NCI-H187 (cell line): ENCODE results near the gene PODXL.
A peak's percentile ranks its signal among the peaks of the same experiment; 100 is the strongest.
"Not testable (repeated sequence)": the region's sequence is repeated elsewhere in the genome, so short reads cannot be mapped to it uniquely, and the experiment has no call there.

Experiments
- DNase-seq, 2 experiments: peaks; one replicate each; lab custom pipeline; 2025; lab: John Stamatoyannopoulos, UW

PODXL gene

DNA sequence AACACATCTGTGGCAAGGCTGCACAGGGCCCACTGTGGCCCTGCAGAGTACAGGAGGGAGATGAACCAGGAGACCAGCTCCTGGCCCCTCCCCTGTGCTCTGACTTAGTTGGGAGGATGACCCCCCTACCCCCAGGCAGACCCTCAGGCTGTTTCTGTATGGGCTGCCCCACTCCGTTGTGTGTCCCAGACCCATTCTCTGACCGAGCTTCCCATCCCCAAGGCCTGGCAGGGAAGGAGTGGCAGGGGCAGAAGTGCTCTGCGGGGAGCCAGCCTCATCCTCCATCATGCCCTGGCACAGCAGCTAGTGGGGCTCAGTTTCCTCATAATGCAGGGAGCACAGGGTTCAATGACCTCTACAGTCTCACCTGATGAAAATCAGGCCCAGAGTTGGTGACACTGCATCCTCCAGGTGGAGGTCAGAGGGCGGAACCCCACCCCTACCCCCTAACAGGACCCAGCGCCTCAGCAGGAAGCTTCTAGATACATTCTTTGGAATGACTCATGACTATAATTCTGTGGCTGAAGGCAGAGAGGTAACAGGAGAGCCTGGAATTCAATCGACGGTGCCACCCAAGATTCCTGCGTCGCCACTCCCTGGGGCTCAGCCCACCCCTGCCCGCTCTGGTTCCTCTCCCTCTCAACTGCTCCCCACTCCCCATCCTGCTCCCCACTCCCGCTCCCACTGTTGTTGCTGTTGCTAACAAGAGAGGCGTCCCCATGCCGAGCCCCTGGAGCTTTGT lies 18.2 kb downstream of the PODXL start:
- DNase-seq: no peak

DNA sequence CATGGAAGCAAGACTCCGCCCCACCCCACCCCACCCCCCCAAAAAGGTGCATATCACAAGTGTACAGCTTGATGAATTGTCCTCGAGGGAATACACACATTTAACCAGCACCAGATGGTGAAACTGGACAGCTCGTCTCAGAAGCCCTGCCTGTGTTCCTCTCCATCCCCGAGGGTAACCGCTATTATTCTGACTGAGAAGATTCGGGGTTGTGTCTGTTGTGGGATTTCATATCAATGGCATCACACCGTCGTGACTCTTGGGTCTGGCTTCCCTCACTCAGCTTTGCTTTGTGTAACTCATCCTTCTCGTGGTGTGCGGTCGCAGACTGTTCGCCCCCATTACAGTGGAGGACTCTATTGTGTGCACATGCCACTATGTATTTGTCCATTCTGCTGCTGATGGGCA lies 18.9 kb downstream of the PODXL start:
- no peak for DNase-seq

DNA sequence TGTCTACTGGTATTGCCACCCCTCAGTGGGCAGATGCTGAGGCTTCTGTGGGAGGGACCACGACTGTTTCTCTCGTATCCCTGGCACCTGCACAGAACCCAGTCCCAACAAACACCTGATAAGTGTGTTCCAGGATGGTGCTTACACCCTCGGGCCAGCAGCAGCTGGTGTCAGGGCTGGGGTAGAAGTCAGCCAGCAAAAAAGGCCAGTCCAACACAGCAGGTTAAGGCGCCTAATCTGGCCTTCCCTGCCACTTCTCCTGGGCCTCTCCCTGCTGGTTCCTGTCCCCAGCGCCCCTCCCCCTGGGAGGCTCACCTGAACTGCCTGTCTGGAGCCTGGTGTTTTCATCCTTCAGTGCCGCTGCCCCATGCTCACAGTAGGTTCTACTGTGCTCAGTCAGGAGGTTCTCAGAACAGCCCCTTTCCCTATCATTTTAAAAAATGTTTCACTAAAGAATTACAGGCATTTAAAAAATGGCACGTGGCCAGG lies 20.0 kb downstream of the PODXL start:
- no peak for DNase-seq

DNA sequence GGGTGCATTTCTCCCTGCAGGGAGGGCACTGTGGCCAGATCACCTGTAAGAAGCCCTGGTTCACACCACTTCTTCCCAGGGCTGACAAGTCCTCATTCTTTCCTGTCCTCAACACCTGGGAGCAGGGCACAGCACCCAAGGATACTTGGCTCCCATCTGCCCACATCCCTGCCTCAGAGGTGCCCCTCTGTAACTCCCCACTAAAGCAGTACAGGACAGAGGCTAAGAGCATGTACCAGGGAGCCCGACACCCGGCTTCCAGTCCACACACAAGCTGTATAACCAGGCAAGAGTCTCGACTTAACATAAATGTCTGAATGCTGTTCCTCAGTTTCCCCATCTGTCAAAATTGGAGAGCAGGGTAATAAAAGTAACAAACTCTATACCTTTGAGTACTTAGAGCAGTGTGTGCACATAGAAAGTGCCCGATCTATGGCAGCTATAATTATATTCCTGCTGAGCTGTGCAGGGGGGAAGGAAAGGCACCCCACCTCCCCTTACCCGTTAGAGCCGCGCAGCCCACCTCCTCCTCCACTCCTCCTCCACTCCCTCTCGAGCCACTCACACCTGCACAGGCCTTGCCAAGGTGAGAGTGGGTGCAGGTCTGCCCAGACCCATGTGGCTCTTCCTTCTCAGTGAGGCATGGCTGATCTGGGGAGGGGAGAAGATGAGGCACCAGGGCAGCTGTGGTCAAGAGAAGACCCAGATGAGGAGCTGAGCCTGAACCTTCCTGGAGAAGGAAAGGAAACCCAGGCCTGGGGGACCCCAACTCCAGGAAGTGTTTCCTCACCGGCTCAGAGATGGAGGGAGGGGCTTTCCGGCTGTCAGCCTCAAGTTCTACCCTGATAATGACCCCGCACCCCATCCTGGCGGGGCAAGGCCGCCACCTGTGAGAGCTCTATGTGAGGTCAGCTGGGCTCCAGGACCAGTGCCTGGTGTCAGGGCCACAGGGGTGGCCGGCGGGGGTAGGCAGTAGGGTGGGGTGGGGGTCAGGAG lies 22.6 kb downstream of the PODXL start:
- DNase-seq: no peak

DNA sequence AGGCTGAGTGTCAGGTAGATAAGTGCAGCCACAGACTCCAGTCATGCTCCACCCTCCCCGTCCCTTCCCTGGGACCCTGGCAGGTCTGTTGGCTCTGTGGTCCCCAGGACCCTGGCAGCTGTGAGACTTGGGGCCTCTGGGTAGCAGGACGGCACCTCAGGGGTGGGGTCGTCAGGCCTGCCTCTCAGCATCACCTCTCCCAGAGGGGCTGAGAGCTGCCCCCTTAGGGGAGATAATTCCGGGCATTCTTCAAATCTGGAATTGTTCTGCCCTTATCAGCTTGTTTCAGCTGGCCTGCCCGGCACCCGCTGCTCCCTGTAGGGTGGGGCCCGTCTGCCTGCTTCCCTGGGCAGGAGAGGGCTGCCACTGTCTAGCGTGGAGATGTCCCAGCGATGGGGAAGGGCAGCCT lies 23.3 kb downstream of the PODXL start:
- no peak for DNase-seq

DNA sequence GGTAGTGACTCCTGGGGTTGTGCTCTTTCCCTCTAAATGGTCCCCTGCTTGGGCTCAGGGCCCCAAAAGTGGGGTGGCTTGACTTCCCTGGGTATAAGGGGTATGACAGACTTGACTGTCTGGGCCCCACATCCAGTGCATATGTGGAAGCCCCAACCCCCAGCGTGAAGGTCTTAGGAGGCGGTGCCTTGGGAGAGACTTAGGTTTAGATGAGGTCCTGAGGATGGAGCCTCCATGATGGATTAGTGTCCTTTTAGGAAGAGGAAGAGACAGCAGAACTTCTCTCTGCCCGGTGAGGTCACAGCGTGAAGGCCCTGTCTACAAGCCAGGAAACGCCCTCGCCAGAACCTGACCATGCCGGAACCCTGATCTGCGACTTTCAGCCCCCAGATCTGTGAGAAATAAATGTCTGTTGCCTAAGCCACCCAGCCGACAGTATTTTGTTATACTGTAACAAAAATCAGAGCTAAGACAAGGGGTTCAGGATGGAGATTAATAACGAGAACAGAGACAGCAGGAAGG lies 23.8 kb downstream of the PODXL start:
- DNase-seq: no peak

DNA sequence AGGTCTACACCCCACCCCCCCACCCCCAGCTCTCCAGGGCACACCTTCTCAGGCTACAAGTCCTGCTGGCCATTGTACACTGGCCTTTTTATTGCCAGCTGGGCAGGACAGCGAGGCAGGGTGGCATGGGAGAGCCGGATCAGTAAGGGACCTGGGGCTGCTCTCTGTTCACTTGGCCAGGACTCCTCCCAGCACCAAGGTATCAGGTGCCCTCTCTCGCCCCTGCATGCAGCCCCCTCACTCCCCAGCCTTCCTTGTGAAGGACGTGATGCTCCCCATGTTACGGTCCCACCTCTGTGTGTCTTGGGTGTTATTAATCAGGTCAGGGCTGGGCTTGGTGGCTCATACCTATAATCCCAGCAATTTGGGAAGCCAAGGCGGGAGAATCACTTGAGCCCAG lies 26.3 kb downstream of the PODXL start:
- DNase-seq: no peak

DNA sequence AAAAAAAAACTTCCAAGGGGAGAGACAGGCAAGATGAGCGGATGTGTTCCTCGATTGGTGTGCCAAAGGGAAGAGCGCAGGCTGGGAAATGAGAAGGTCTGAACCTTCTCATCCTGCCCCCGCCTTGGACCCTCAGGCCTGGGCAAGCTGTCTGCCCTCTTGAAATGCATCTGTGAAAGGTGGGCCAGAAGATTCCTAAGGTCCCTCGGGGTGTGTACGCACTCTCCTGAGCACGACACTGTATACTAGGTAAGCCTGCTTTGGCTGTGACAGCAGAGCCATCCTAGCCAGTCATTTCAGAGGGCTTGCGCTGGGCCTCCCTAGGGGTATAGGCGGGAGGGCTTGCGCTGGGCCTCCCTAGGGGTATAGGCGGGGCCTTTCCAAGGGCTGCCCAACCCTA lies 26.8 kb downstream of the PODXL start:
- no peak for DNase-seq

DNA sequence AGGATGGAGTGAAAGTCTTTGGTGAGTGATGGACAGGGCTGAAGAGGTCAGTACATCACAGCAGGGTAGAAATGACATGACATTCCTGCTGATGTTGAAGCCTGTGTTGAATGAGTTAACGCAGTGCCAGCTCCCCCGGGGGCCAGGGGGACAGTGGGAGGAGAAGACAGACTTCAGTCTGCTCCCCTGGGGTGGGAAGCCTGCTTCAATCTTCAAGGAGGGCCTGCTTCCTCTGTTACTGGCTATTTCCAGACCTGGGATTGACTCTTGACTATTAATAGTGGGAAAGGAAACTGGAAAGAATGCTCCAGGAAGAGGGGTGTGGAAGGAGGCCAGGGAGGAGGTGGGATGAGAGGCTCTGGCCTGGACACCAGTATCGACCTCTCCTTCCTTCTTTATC lies 27.2 kb downstream of the PODXL start:
- DNase-seq: no peak

DNA sequence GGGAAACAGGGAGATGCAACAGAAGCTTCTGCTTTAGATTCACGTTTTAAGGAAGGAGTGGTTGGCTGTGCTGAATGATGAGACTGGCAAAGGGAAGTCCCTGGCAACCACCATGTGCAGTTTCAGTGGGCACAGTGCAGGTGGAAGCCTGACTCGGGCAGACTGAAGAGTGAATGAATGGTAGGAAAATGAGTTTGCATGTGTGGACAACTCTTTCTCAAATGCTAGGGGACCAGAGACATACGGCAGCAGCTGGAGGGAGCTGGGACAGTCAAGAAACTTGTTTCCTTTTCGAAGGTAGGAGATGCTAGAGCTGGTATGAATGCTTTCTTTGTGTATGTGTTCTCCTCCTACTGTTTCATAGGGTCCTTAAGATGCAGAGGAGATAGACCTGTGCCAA lies 29.0 kb downstream of the PODXL start:
- no peak for DNase-seq

DNA sequence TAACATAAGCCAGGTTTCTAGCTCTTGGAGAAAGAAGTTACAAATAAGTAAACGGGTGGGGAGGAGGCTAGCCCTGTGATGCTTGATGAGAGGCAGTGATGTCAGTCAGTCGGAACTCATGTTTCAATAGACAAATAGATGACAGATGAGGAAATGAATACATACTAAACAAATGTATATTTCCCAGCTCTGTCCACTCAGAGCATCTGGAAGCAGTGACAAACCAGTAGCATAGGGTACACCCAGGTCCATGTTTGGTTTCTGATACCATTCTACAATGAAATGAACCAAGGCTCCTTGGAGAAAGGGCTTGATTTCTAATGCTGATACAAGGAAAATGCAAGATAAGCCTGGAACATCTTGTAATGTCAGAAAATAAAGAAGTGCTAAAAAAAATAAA lies 30.6 kb downstream of the PODXL start:
- no peak for DNase-seq

DNA sequence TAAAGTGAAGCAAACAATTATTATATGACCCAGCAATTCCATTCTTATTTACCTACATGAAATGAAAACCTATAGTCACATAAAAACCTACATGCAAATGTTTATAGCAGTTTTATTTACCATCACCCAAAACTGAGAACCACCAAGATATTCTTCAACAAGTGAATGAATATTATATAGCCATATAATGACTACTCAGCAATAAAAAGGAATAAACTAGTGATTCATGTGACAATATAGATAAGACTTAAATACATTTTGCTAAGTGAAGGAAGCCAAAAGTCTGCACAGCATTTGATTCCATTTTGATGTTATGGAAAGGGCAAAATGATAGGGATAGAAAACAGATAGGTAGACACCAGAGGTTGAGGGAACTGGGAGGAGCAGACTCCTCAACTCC lies 31.7 kb downstream of the PODXL start:
- DNase-seq: no peak

DNA sequence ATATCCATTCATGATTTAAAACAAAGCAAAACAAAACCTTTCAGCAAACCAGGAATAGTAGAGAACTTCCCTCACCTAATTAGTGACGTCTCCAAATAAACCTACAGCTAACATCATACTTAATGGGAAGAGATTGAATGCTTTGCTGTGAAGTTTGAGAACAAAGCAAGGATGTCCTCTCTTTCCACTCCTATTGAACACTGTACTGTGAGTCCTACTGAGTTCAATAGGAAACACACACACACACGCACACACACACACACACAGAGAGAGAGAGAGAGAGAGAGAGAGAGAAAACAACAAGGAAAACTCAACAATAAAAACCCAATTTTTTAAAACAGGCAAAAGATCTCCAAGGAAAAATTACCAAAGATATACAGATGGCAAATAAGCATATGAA lies 32.3 kb downstream of the PODXL start:
- no peak for DNase-seq

DNA sequence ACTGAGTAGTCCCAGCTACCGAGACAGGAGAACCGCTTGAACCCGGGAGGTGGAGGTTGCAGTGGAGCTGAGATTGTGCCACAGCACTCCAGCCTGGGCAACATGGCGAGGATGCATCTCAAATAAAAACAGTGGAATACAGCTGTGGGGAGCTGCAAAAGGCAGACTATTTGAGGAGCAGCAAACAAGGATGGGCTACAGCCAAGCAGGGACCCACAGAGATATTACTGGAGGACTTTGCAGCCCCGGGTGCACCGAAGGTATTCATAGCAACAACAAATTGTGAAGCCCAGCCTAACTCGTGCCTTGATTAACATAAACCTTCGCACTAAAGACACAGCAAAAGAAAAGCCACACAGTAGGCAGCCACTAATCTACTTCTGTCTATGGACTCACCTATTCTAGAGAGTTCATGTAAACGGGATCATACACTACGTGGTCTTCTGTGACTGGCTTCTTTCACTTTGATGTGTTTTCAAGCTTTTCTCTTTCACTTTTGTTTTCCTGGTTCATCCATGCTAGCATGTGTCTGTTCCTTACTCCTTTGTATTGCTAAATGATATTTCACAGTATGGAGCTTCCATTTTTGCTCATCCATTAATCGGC lies 34.0 kb downstream of the PODXL start:
- no peak for DNase-seq

DNA sequence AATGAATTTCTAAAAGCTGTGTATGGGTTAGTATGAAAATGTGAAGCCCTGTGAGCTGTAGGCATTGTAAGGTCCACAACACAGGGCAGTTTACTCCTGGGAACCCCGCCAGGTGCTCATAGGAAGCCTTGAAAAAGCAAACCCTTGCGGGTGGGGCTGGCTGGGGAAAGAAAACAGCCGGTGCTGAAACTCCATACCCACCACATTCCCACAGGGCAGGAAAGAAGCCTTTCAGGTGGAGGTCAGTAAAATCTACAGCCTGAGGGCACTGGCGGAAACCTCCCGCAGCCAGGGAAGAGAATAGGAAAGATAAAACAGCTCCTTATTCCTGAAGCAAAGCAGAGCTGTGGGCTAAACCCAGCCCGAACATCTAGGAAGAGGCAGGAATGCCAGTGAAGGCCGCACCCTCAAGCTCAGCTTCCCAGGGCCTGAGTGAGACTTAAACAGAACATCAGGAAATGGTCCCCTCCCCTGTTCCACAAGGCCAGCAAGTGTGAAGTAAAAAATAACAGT lies 34.7 kb downstream of the PODXL start:
- no peak for DNase-seq

DNA sequence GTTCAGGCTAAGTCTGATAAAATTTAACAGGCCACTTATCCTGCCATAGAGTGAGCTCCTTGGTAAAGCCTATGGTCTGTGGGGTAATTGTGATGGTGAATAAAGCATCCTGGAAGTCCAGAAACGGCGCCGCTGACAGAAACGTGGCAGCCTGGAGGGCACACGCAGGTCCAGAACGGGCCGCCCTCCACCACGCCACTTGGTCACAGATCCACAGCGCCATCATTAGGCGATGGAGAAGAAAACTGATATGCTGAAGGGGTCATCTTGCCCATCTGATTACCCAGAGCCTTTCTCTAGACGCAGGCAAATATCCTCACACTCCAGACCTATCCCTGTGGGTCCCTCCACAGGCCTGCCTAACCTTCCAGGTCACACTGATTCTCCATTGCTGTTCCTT lies 37.8 kb downstream of the PODXL start:
- no peak for DNase-seq

DNA sequence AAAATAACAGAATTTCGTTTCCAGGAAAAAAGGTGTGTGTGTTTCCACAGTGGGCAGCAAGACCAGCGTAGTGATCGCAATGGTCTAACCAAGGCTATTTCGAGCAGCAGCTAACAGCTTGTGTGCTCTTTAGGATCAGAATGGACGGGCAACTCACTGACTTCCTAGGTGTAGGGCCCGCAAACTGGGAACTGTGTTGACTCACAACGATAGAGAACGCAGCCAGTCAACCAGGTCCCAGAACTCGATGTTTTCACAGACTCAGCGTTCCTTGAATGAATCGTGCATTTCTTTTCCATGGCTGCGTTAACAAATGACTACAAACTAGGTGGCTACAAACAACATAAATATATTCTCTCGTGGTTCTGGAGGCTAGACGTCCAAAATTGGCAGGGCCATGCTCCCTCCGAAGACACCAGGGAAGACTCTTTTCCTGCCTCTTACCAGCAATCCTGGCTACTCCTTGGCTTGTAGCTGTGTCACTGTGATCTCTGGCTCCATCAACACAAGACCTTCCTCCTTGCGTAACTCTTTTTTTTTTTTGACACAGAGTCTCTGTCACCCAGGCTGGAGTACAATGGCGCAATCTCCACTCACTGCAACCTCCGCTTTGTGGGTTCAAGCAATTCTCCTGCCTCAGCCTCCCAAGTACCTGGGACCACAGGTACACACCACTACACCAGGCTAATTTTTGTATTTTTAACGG lies 39.1 kb downstream of the PODXL start:
- no peak for DNase-seq

DNA sequence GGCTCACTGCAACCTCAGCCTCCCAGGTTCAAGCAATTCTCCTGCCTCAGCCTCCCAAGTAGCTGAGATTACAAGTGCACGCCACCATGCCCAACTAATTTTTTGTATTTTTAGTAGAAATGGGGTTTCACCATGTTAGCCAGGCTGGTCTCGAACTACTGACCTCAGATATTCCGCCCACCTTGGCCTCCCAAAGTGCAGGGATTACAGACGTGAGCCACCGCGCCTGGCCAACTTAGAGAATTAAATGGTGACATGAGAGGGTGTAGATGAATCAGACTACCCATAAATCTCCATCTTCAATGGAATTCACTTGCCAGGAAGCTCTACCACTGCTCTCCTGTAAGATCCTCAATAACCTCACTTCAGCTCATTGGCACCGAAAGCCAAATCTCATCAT lies 41.0 kb downstream of the PODXL start:
- not testable (repeated sequence) for DNase-seq

DNA sequence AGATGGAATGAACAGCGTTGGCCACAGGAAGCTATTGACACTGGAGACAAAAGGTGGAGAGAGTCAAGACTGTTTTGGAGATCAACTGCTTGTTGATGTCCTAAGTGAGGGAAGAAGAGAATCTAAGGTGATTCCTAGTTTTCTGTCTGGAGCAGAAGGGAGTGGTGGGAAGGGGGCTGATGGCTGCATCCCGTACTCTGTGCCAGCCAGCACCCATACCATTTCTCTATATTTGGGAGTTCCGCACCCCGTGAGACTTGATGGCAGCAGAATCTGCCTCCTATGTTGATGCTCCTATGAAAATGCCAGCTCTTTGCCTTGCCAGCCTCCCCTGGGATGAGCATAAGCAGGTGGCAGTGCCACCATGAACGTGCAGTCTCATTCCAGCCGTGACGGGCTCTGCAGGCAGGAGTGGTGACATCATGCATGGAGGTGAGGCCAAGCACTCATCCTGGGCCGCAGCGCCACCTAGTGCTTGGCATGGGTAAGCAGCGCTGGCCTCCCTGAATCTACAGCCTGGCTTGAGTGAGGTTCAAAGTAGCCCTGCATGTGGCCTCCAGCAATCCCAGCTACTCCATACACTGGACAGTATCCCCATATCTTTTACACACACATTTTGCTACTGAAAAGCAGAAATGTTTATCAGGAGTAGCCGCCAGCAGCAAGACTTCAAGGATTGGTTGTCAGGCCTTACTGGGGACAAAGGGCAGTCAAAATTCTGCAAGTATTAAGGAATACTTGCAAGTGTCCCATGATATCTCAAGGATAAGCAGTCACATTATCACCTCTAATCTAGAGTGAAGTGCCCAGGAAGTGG lies 43.0 kb downstream of the PODXL start:
- DNase-seq: peak; percentile 64 to 79

DNA sequence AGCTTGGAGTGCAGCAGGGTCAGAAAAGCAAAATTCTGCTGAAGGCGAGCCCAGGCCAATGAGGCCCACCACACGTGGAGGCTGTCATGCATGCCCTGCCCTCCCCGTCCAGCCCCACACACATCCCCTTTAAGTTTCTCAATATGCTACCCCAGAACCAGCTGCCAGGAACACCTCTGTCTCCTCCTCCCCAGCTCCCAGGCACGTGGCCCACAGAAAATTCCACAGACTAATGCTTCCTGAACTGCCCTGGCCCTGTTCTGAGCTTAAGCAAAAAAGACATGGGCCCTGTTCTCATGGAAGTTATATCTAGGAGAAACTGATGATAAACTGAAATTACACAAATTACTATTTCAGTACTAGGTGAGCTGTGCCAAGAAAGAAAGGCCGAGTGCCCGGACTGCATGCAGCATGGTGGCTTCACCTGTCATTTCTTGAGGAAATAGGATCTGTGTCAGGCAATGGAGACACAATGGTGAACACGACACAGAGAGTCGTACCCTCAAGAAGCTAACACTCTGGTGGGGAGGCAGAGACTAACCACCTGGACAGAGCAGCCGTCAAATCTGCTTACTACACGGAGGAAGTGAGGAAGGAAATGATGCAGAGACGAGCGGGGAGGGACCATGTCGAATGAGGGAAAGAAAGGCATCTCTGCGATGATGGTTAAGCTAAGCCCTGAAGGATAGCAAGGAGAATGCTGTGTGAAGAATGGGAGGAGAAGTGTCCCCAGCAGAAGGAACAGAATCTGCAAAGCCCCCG lies 44.5 kb downstream of the PODXL start:
- DNase-seq: no peak
